ENCODE measurements around the gene PRKAA2. TPM values are rescaled to one million over a fixed set of nuclear protein-coding genes. Genes with fewer than 3 reads are reported as not detected.

Gene PRKAA2
- total and polyA plus RNA-seq, 2 donors (not counting 1 experiment from before 2014, with no cell fraction given) = 3.1 to 7.1 TPM

DNA sequence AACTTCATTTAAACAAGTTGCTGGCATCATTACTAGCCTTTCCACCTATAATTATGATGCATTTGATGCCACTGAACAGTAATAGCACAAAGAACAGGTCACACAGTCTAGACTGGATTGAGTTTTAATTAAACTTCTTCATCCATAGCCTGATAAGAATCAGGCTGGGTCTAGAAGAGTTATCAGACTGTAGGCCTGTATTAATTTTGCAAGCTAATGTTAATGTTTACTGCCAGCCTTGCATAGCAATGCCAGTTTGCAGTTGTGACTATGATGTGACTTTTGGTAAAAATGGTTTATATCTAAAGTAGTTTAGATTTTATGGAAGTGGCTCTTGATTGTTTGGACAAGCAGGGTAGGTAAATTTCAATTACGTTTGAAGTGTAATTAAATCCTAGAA is 68.0 kb downstream of the PRKAA2 start:
- no peak for DNase-seq (ENCODE audit: low read depth in 2 of 2)
- no peak overlapping the region for H3K4me2 ChIP-seq (ENCODE audit: extremely low read depth, insufficient read depth, low read length)
- H3K4me3 ChIP-seq (replicated peaks in 1 of 4; ENCODE audit: control extremely low read depth in 1 of 4, insufficient read depth in 1 of 4, low read depth in 3 of 4, low read length in 4 of 4) = no peak overlapping the region
- H3K79me2 ChIP-seq (ENCODE audit: control insufficient read depth, insufficient read depth, low read length) = no peaks in the 10 kb centered on the region
- no peak overlapping the region for H3K27ac ChIP-seq (ENCODE audit: insufficient read depth, low read length)
- H3K9ac ChIP-seq (ENCODE audit: insufficient read depth, low read length) = no peak overlapping the region
- H4K20me1 ChIP-seq (ENCODE audit: control insufficient read depth, extremely low read depth, insufficient read depth, low read length) = no peaks in the 10 kb centered on the region
- no peaks in the 10 kb centered on the region for H3K27me3 ChIP-seq (ENCODE audit: control insufficient read depth, insufficient read depth, low read length)
- H3K9me3 ChIP-seq (ENCODE audit: control insufficient read depth, insufficient read depth, low read depth, low read length) = no peaks in the 10 kb centered on the region
- H3K36me3 ChIP-seq (ENCODE audit: control insufficient read depth, insufficient read depth, low read length) = no peaks in the 10 kb centered on the region
- H3K4me1 ChIP-seq (ENCODE audit: control insufficient read depth, extremely low read depth, insufficient read depth, low read length) = peaks cover 3% of the 10 kb centered on the region
- no peak overlapping the region for H2AFZ ChIP-seq (ENCODE audit: low read length)
- TF ChIP-seq, protein P1, sequence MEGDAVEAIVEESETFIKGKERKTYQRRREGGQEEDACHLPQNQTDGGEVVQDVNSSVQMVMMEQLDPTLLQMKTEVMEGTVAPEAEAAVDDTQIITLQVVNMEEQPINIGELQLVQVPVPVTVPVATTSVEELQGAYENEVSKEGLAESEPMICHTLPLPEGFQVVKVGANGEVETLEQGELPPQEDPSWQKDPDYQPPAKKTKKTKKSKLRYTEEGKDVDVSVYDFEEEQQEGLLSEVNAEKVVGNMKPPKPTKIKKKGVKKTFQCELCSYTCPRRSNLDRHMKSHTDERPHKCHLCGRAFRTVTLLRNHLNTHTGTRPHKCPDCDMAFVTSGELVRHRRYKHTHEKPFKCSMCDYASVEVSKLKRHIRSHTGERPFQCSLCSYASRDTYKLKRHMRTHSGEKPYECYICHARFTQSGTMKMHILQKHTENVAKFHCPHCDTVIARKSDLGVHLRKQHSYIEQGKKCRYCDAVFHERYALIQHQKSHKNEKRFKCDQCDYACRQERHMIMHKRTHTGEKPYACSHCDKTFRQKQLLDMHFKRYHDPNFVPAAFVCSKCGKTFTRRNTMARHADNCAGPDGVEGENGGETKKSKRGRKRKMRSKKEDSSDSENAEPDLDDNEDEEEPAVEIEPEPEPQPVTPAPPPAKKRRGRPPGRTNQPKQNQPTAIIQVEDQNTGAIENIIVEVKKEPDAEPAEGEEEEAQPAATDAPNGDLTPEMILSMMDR (conservative IDR thresholded peaks at IDR 0.05 in 1 of 2, IDR thresholded peaks at IDR 0.05 in 1 of 2; ENCODE audit: low read depth in 1 of 2, low read length in 2 of 2) = no peak
- TF ChIP-seq EZH2 (IDR thresholded peaks at IDR 0.05; ENCODE audit: low read length, missing control alignments) = no peak

DNA sequence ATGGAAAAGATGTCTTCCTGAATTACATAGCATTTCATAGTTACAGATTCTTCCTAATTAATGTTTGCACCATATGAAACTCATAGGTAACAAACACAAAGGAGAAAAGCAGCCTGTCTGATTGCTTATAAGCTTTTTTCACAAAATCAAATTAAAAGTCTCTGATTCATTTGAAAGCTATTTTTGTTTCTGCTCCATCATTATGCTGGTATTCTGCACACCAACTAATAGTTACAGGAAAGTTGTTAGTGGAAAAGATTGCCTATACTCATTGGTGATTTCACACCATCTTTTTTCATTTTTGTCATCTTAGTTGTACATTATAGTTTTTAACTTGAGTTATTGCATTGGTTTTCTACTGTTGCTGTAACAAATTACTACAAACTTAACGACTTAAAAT is 70.0 kb downstream of the PRKAA2 start:
- H3K9me3 ChIP-seq (ENCODE audit: control insufficient read depth, insufficient read depth, low read depth, low read length) = no peaks in the 10 kb centered on the region
- no peaks in the 10 kb centered on the region for H3K36me3 ChIP-seq (ENCODE audit: control insufficient read depth, insufficient read depth, low read length)
- H3K27ac ChIP-seq (ENCODE audit: insufficient read depth, low read length) = no peak overlapping the region
- H3K4me2 ChIP-seq (ENCODE audit: extremely low read depth, insufficient read depth, low read length) = no peak overlapping the region
- no peak overlapping the region for H3K4me3 ChIP-seq (replicated peaks in 1 of 4; ENCODE audit: control extremely low read depth in 1 of 4, insufficient read depth in 1 of 4, low read depth in 3 of 4, low read length in 4 of 4)
- peak in 1 of 2 donors; percentile 68 for DNase-seq (ENCODE audit: low read depth in 2 of 2)
- H2AFZ ChIP-seq (ENCODE audit: low read length) = no peak overlapping the region
- TF ChIP-seq EZH2 (IDR thresholded peaks at IDR 0.05; ENCODE audit: low read length, missing control alignments) = no peak
- TF ChIP-seq, protein P1 (conservative IDR thresholded peaks at IDR 0.05 in 1 of 2, IDR thresholded peaks at IDR 0.05 in 1 of 2; ENCODE audit: low read depth in 1 of 2, low read length in 2 of 2) = no peak
- H3K9ac ChIP-seq (ENCODE audit: insufficient read depth, low read length) = no peak overlapping the region
- H3K79me2 ChIP-seq (ENCODE audit: control insufficient read depth, insufficient read depth, low read length) = no peaks in the 10 kb centered on the region
- peaks cover 3% of the 10 kb centered on the region for H3K4me1 ChIP-seq (ENCODE audit: control insufficient read depth, extremely low read depth, insufficient read depth, low read length)
- H4K20me1 ChIP-seq (ENCODE audit: control insufficient read depth, extremely low read depth, insufficient read depth, low read length) = no peaks in the 10 kb centered on the region
- H3K27me3 ChIP-seq (ENCODE audit: control insufficient read depth, insufficient read depth, low read length) = no peaks in the 10 kb centered on the region

DNA sequence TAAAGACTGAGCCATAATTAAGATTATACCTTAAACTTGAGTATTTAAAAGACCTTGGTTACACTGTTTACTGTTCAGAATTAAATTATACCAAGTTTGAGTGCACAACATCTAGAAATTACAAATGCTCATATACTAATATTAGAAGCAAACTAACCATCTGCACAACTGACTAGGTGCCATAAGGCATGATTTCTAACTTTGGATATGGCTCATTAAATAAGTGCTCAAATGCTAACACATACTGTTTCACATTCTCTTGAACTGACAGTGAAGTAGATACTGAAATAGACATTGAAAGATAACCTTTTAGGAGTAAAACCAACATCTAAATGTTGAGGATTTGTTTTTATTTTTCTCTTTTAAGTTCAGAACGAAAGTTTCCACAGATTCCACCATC is 74.1 kb downstream of the PRKAA2 start:
- Histone ChIP-seq H3K9me3 (ENCODE audit: control insufficient read depth, insufficient read depth, low read depth, low read length) (no peaks in the 10 kb centered on the region), H2AFZ (ENCODE audit: low read length) (no peak overlapping the region), H4K20me1 (ENCODE audit: control insufficient read depth, extremely low read depth, insufficient read depth, low read length) (no peaks in the 10 kb centered on the region), H3K9ac (ENCODE audit: insufficient read depth, low read length) (no peak overlapping the region), H3K4me1 (ENCODE audit: control insufficient read depth, extremely low read depth, insufficient read depth, low read length) (no peaks in the 10 kb centered on the region), H3K27ac (ENCODE audit: insufficient read depth, low read length) (no peak overlapping the region), H3K4me2 (ENCODE audit: extremely low read depth, insufficient read depth, low read length) (no peak overlapping the region), H3K27me3 (ENCODE audit: control insufficient read depth, insufficient read depth, low read length) (no peaks in the 10 kb centered on the region), H3K36me3 (ENCODE audit: control insufficient read depth, insufficient read depth, low read length) (no peaks in the 10 kb centered on the region), H3K79me2 (ENCODE audit: control insufficient read depth, insufficient read depth, low read length) (no peaks in the 10 kb centered on the region), H3K4me3 (replicated peaks in 1 of 4; ENCODE audit: control extremely low read depth in 1 of 4, insufficient read depth in 1 of 4, low read depth in 3 of 4, low read length in 4 of 4) (no peak overlapping the region)
- TF ChIP-seq, protein P1 (conservative IDR thresholded peaks at IDR 0.05 in 1 of 2, IDR thresholded peaks at IDR 0.05 in 1 of 2; ENCODE audit: low read depth in 1 of 2, low read length in 2 of 2) = no peak
- no peak for TF ChIP-seq EZH2 (IDR thresholded peaks at IDR 0.05; ENCODE audit: low read length, missing control alignments)
- no peak for DNase-seq (ENCODE audit: low read depth in 2 of 2)
